ENCODE data around the gene G2E3.

G2E3 gene

DNA sequence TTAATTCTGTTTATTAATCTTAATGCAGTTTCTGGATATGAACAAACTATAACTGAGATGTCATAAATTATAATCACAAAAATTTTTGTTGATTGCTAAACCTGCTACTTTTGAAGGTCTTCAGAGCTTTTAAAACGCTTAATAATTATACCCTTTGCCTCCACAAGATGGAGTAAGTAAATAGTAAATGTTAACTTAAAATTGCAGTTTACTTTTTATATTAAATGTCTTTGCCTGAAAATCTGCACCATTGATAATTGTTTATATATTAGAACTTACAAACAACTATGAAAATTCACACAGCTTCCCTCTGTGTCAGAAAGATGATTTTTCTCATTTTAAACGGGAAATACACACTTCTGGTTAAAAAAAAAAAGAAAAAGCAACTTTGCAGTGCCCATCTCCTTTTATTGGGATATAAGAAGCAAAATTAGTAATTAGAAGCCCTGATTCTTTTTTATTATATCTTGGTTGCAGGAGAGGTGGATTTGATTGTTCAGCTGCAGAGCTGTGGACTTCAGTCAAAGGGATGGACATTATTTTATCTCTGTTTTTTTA lies 98.7 kb downstream of the G2E3 start:
- peak; percentile 3 for DNase-seq

- no peak for DNase-seq
These were observed 99.7 kb downstream of the G2E3 start for GRCh38 chr14:30658645-30659044.

DNA sequence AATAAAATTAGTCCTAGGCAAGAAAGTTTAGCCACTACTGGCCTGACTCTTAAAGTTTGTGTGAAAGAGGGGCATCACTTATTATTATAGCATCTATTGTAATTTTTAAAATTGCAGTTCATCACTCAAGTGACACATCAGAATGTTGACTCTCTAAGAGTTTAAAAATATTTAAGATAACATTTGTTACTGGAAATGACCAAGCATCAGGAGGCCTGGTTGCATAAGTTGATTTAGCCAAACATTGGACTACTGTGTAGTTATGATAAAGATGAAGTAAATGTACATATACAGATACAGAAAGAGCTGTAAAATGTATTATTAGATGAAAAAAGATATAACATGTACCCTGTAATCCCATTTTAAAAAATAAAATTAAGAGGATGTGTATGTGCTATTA lies 110.6 kb downstream of the G2E3 start:
- no peak for DNase-seq
